GM21360 (cell line): Measurements from ENCODE around the gene CRHR2.
"Not testable (repeated sequence)": the region's sequence is repeated elsewhere in the genome, so short reads cannot be mapped to it uniquely, and the experiment has no call there.

Experiments
- ATAC-seq: cut with Tn5 transposase; IDR thresholded peaks from one replicate; pipeline ENCODE4 v1.9.1; 2021; ENCODE audit warnings: mild to moderate bottlenecking, moderate library complexity; ENCODE audit not compliant: unreplicated experiment

The CRHR2 gene

DNA sequence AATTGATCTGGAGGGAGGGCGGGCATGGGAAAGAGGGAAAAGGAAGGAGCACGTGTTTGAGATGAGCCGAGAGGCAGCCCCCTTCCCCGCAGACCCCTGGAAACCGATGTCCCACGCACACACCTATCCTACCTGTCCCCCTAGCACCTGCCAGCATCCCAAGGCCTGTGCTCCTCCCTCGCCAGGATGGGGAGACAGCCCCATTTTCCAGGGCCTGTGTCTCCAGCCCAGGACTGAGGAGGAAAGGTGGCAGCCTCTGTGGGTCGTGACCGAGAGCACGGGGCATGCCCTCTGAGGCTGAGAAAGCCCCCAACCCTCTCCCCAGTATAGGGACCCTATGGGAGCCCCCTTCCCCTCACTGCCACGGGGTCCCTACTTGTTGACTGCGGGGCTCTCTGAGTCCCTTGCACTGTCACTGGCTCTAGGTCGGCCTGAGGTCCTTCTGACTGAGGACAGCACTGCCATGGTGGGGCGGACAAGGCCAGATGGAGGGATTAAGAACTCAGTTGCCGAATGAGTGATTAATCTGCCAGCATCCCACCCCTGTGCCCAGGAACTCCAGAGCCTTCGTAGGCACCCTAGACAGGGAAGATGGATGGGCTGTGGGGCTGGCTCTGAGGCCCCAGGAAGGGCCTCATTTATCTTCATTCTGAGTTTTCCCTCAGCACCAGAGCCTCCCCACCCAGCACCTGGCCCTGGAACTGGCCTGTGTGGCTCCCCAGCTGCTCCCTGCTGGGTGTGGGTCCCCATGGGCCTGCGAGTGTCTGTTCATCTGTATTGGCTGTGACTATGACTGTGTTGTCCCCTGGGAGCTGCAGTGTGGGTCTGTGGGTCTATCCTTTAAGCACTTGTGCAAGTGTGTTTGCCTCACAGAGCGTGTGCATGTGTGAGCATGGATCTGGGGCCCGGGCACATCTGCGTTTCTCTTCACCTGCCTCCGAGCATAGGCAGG is 26.0 kb downstream of the CRHR2 start:
- no peak for ATAC-seq

DNA sequence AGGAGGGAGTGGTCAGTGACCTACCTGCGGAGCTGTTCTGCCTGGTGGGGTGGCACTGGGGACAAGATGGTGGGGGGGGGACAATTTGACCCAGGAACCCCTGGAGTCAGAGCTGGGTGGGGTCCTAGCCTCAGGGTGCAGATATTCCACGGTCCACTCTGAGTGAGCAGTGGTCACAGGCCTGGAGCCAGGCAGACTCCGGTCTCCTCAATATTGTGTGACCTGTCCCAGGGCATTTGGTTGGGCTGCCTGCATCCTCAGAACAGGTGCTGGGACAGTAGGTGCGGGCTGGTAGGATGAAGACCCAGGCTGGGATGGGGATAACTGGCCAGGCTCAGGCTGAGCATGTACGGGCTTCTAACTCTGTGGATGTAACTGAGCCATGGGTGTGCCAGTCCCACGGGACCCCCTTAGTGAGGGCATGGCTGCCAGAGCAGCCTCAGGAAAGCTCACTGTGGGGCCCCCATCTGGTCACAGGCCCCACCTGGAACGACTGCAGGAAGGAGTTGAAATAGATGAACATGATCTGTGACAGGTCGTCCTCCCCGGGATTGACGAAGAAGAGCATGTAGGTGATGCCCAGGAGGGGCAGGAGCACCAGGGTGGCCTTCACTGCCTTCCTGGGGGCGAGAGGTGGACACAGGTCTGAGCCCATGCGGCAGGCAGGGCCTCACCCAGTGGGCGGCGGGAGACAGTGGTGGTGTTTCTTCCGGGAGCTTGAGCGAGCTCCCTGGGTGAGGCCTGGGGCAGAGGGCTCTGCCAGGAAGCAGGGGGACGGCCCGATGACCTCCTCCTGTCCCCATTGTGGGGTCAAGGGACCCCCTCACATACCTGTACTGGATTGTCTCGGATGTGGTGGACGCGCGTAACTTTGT is 26.9 kb downstream of the CRHR2 start:
- no peak for ATAC-seq

DNA sequence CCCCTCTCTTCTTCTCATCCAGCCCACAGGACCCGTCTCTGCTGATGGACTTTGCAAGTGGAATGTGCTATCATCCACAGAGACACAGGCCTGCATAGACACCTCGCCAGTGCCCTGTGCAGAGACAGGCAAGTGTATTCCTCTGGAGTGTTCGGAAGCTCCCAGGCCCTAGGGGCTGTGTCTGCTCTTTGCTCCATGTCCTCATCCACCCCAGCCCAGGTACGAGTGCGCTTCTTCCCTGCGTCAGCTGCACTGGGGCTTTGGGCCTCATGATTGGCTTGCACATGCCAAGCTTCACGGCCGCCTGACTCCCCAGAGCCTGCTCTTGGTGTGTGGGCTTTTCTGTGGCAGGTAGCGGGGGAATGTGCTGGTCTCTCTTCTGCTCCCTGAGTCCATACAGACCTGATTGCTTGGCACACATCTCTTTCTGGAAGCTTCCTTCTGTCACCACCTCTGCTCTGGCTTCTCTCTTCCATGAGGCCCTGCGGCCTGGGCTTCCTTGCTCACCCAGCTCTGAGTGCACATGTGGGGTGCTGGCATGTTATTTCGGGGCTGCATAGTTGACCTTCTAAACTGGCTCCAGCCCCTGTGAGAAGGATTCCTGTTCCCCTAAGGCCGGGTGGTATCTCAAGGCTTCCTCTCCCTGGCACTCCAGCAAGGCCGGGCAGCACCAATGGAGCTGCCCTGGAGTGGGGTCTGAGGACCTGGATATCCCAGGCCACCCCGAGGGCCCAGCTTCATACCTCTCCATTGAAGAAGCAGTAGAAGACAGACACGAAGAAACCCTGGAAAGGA is 27.8 kb downstream of the CRHR2 start:
- no peak for ATAC-seq

GRCh38 chr7:30652698-30653641 is 29.3 kb downstream of the CRHR2 start:
- ATAC-seq, result no peak

DNA sequence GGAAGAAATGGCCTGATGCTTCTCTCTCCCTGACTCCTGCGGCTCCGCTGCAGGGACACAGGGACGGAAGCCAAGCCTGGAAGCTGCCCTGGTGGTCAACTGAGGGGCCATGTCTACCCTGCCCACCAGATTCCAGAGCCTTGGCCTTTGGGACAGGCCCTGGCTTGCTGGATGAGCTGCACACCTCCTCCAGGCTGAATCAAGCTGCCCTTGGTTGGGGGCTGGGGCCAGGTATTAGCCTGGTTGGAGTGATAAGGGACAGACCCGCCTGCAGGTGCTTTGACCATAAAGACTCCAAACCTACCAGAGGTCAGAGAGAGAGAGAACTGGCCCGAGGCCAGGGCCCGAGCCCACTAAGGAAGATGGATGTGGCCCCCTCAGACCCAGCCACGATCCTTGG is 30.1 kb downstream of the CRHR2 start:
- ATAC-seq, result no peak

- no peak for ATAC-seq
Observed at GRCh38 chr7:30650421-30650808, 31.8 kb downstream of the CRHR2 start.

DNA sequence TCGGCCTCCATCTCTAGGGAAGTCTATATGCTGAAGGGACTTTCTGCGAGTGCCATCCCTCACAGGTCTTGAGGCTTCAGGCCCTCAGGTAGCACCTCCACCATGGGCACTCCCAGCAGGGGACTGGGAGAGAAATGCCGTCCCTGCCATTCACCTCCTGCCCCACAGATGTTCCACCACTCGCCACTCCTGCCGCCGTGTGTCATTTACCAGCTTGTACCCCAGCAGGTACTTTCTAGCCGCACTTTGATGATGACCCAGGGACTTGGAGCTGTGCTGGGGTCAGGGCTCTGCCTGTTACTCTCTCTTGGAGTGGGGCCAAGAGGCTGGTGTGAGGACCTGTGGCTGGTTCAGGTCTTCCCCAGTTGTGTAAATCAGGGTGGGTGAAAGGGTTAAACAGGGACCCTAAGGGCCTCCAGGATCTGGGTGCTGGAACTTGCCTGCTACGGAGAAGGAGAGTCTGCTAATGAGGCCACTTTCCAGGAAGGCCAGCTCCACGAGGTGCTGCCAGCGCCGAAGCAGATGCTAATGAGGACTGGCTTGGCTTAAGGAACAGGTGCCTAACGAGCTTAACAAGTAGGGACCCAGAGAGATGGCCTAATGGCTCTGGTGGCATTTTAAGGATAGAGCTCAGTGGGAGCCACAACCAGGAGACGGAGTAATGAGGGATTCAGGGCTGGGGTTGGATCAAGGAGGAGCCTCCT is 32.4 kb downstream of the CRHR2 start:
- ATAC-seq, result no peak

DNA sequence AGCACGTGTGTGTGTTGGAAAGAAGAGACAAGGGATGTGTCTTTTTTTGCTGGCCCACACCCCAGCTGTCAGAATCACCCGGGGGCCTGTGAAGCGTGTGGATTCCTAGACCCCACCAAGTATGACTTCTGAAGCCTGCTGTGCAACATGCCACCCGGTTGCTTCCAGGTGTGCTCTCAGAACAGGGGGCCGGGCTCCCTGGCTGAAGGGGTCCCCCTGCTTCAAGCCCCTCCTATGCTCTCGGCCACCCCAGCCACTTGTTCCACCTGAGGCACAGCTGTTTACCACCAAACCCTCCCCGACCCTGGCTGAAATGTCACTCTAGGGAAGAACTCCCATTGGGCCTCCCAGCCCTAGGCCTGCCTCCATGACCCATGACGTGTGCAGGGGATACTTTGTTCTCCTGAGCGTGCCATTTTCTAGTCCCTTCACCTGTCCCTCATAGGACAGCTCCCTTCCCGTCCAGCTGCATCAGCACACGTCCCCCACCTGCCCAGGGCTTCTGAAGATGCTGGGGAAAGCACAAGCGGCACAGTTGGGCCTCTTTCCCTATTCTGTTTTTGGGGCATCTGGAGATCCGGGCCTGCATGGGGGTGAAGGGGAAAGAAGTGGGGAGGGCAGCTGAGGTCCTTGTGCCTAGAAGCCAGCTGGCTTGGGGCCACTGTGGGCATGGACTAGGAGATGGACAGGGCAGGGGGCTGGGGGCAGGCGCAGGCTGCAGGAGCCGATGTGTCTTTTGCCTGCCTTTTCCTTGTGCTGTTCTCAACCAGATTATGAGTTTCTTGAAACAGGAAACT is 33.3 kb downstream of the CRHR2 start:
- ATAC-seq, result no peak

- no peak for ATAC-seq
Observed at GRCh38 chr7:30647589-30648364, 34.5 kb downstream of the CRHR2 start.

GRCh38 chr7:30646154-30646553 is 36.1 kb downstream of the CRHR2 start:
- no peak for ATAC-seq

GRCh38 chr7:30645661-30646060 is 36.6 kb downstream of the CRHR2 start:
- ATAC-seq, result no peak

DNA sequence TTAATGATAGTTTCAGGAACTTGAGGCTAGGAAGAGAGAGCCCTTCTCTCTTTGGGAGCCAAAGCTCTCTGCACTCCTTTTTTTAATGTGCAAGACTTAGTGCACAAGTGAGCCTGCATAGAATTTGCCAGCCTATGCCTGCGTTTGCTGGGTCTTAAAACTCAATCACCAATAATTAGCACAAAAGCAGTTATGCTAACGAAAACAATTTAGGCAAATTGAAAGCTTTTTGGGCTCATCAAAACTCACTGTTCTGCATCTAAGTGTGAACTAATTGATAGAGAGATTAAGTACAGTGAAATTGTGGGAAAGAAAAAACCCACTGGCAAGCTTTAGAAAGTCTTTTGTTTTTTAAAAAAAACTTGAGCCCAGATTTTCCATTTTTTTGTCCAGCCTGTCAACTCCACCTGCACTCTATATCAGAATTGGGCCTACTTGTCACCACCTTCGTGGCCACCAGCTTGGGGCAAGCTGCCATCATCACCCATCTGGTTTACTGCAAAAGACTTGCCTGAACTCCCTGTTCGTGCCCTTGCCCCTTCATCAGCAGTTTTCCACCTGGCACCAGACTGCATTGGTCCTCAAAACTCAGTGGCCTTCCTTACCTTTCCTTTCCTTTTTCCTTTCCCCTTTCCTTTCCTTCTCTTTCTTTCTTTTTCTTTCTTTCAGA is 37.8 kb downstream of the CRHR2 start:
- no peak for ATAC-seq

DNA sequence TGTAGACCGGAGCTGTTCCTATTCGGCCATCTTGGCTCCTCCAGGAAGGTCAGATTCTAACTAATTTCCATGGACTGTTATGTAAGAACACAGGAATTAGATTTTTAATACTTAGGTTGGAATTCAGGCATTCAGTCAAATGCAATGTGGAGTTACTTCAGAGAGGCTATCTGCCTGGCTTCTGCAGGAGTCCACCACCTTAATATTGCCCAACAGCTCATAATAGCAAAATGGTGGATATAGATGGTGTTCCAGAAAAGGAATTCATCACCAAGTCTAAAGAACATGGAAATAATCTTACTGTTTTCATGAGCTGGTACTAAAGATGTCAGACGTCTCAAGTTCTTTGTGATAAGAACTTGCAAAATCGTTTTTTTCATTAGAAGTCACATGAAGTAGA is 39.5 kb downstream of the CRHR2 start:
- no peak for ATAC-seq

GRCh38 chr7:30642322-30642721 is 39.9 kb downstream of the CRHR2 start:
- not testable (repeated sequence) for ATAC-seq

GRCh38 chr7:30635798-30636197 is 46.5 kb downstream of the CRHR2 start:
- ATAC-seq, result no peak

DNA sequence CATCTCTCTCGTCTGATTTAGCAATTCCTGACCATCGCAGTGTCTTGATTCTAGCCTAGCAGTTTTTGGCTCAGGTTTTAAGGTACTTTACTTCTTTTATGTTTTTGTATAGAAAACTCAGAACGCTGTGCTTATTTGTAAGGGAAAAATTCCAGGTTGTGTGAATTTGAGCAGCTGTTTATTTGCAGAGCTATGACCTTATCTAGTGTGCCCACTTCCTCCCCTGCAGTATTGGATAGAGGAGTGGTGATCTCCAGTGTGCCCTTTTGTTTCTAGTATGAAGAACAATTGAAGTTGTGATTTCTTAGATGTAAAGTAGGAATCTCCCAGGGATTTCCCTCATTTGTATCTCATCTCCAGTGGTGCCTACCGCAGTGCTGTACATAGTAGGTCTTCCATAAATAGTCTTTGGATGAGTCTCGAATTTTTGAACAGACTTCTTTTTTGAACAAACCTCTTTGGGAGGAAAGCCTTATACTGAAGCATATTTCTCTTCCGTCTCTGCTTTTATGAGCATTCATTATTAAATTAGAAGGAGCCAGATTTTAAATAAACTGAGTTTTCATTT is 47.5 kb downstream of the CRHR2 start:
- ATAC-seq, result no peak

GRCh38 chr7:30634193-30634626 is 48.0 kb downstream of the CRHR2 start:
- no peak for ATAC-seq
